ENCODE data around the gene ZNF689.

ZNF689 gene

GRCh38 chr16:30553393-30553899, 56.7 kb downstream of the ZNF689 start:
- DNase-seq, result no peak
- TF ChIP-seq CTCF (IDR thresholded peaks at IDR 0.05), result no peak
- peaks cover 0 to 18% (median 16%) of the 10 kb centered on the region in 4 donors for H3K4me1 ChIP-seq
- peaks cover 19 to 43% (median 25%) of the 10 kb centered on the region in 3 donors for H3K36me3 ChIP-seq
- no peak overlapping the region for H3K4me3 ChIP-seq
- no peaks in the 10 kb centered on the region for H3K9me3 ChIP-seq
- intact Hi-C loops (cut with DNase I; ENCODE audit: low total_unique reads), result no loop called here
- H3K27me3 ChIP-seq, result no peaks in the 10 kb centered on the region
- no peak overlapping the region for H3K27ac ChIP-seq

GRCh38 chr16:30552956-30553355, 57.2 kb downstream of the ZNF689 start:
- Histone ChIP-seq H3K9me3 (no peaks in the 10 kb centered on the region), H3K4me1 (peaks cover 0 to 18% (median 16%) of the 10 kb centered on the region in 4 donors), H3K36me3 (peaks cover 19 to 43% (median 25%) of the 10 kb centered on the region in 3 donors), H3K27me3 (no peaks in the 10 kb centered on the region), H3K4me3 (no peak overlapping the region), H3K27ac (no peak overlapping the region)
- intact Hi-C loops (cut with DNase I; ENCODE audit: low total_unique reads), result no loop called here
- no peak for DNase-seq
- TF ChIP-seq CTCF (IDR thresholded peaks at IDR 0.05), result no peak

Measured in tibial artery (tissue), 4 donors.